Hypothalamus (tissue), 51 donors: ENCODE measurements around the gene SLC5A8.
"Not testable (repeated sequence)": the region's sequence is repeated elsewhere in the genome, so short reads cannot be mapped to it uniquely, and the experiment has no call there.

Experiments
- DNase-seq, 51 donors: peaks; one replicate each; lab custom pipeline; 2025; lab: John Stamatoyannopoulos, UW

Gene SLC5A8

DNA sequence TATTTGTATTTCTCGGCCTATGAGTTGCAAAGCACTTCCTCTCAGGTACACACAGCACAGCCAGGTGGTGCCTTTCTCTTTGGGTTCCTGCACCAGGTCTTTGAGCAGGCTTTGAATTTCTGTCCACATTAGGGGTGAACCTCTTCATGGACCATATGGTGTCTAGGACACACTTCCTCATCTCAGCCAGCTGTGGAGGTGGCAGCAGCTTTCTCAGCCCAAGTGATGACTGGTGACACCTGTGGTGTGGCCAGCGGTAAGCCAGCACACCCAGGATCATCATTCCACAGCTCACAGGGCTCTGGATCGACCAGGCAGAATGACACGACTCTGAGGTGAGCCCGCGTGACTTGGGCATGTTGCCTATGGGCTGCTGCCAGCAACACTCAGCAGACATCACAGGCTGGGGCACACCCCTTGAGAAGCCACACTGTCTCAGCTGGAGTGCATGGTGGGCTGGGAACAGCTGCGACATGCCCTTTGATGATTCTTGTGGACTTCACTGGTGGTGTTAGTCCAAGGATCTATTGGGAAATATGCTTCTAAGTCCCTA, 36.8 kb downstream of the SLC5A8 start:
- DNase-seq = no peak

DNA sequence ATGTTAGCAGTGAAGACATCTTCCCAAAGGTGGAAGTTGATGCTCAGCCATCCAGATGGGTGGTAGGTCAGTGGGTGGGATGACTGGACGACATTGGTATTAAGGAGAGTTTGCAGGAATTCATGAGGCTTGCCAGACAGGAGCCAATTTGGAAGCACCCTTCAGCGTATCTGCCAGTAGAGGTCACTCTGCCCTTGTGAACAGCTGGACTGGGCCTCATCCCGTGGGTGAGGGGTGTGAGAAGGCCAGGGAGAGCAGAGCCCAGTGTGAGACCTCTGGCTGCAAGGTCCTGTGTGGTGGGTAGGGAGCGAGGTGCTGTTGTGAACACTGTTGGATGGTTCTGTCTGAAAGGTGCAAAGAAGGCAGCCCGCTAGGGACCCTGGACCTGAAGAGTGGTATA, 37.7 kb downstream of the SLC5A8 start:
- peak in 1 of 51 donors; percentile 3 for DNase-seq

DNA sequence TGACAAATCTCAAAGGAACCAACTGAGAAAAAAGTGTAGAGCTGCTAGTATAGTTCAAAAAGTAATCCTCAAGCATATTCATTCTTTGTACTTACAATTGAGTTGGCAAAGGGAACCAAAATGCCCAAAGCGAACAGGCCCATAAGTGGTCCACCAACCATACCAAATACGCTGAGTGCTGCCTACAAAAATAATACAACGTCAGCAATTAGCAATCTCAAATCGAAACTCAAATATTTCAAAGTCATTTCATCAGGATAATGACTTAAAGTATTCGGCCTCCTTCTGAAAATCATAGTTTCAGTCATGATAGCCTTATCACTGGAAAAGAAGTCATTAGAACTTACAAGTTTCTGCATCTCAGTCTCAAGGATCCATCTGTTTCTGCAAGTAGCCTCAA, 42.0 kb downstream of the SLC5A8 start:
- no peak for DNase-seq

DNA sequence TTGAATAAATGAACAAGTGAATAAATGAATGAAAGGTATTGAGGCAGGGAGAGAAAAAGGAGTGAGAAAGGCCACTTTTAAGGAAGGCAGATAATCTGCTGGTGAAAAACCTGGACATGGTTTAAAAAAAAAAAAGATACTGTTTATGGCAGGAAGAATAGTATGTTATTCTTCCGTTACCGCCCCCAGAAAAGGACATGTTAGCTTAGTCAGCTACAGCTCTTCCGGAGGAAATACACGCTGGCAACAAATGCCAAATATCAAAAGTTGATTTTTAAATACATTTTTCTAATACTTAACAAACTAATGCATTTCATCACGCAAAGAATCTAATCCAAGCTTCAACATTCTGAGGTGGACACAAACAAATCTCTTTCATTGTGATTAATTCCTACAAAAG, 43.2 kb downstream of the SLC5A8 start:
- DNase-seq = no peak

DNA sequence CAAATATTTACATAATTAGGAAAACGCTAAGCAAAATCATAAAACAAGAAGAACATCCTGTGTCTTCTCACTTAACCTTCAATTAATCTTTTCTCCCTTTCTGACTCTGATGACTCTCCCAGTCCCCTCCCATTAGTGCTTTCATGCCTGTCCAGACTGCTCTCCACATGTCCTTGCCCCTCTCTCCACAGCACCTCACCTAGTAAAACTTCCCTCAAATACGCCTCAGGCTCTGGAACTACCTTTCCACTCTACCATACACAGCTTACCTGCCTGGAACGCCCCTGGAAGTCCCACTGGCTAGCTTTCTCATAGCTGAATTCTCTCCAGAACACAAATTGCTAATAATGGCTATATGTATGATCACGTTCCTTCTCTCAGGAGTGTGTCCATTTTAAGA, 44.7 kb downstream of the SLC5A8 start:
- DNase-seq = no peak

DNA sequence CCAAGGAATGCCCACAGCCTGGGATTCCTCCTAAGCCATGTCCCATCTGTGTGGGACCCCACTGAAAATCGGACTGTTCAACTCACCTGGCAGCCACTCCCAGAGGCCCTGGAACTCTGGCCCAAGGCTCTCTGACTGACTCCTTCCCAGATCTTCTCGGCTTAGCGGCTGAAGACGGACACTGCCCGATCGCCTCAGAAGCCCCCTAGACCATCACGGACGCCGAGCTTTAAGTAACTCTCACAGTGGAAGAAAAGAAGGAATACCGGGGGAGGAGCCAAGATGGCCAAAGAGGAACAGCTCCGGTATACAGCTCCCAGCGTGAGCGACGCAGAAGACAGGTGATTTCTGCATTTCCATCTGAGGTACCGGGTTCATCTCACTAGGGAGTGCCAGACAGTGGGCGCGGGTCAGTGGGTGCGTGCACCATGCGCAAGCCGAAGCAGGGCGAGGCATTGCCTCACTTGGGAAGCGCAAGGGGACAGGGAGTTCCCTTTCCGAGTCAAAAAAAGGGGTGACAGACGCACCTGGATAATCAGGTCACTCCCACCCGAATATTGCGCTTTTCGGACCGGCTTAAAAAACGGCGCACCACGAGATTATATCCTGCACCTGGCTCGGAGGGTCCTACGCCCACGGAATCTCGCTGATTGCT, 64.1 kb downstream of the SLC5A8 start:
- DNase-seq = not testable (repeated sequence)

DNA sequence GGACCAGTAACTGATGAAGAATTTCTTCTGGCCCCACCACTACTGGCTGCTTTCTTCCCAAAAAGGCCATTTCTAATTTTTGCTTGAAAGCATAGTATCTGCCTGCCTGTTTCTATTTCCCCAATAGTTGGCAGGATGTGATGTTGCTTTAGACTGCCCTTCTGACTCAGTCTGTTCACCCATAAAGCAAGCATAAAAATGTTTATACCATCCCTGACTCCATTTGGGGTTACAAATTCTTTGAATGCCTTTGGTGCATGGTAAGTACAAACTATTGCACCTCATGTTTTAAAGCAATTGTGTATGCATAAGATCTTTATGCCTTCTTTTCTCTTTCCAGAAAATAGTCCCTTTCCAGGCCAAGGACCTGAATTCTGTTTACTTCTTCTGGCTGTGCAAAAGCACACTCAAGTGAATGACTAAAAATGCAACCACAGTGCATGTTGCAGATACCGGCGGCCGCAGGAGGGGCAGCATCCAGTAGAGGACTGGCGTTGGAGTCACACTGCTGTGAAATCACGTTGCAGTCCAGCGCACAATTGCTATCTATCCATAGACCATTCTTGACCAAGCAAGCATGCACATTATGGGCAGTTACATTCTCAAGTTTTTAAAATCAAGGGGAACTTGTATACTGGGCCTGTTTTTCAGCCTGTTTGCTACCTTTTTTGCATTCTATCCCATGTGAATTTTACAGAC, 82.4 kb downstream of the SLC5A8 start:
- DNase-seq = no peak

DNA sequence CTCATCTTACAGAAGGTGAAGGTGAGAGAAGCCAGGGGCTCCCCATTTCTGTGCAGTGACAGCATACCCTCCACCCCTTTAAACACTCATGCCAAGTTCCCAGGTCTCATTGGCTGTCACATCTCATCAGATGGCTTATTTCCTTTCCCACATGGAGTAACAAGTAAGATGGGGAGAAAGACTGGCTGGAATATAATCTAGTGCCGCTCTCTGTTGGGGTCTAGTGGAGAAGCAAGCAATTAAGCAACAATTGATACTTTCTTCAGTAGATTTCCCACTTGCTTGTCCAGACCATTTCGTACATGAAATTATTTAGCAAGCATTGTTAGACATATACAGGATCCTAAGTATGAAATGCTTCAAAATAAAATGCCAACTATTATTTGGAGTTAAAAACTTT, 92.2 kb downstream of the SLC5A8 start:
- DNase-seq = no peak

DNA sequence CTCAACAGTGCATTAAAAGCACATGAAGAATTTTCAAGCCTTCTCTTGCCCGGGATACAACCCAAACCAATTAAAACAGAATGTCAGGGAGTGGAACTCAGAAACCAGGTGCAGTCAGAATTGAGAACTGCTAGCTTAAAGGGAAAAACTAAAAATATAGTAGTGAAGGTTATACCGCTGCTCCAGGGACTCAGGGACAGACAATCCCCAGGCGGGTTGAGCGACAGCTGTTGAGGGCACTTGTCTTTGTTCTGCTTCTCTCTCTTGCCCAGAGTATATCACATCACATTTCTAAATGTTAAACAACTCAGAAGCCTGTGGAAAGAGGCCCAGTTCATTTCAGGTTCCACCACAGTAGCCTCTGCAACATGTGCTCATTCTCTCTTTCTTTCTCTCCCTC, 93.1 kb downstream of the SLC5A8 start:
- DNase-seq = peak in 2 of 51 donors; percentile 1 to 3

DNA sequence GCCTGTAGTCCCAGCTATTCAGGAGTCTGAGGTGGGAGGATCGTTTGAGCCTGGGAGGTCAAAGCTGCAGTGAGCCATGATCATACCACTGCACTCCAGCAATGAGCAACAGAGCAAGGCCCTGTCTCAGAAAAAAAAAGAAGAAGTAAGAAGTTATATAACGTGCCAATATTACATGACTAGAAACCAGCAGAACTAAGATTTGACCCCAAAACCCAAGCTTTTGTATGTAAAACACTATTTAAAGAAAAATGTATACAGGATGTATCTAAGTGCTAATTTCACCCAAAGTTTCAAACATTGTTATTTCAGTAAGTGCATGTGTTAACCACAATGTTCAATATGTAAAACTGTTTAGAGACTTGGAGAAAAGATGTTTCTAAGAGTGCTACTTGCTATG, 94.7 kb downstream of the SLC5A8 start:
- DNase-seq = no peak

DNA sequence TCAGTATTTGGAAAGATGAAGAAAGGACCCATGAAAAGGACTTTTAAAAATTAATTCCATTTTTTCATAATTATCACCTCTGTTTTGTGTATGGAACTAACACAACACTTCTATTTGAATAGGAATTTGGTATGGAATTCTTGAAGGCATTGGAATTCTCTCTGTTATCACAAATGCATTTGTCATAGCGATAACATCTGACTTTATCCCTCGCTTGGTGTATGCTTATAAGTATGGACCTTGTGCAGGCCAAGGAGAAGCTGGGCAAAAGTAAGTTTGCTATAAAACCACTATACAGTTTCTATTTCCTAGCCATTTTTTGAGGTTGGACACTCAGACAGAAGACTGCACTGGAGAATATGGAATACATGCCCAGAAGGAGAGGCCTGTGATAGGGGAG, 98.6 kb downstream of the SLC5A8 start:
- DNase-seq = no peak

DNA sequence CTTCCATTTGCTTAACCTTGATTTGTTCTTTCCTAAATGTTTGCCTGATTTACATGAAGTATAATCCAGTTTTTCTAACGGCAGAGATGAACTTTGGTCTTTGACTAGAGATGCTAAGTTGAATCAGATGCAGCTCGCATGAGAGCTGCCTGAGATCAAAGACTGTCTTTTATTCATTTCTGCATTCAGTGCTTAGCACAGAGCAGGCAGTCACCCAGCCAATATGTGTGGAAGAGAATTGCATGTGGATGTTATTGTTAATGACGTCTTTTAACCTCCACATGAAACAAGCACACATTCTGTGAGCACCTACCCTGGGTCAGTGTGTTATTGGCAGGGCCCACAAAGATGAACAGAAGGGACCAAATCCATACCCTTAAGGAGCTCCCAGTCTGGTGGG, 99.2 kb downstream of the SLC5A8 start:
- peak in 8 of 51 donors; percentile 1 to 18 (median 8) for DNase-seq

DNA sequence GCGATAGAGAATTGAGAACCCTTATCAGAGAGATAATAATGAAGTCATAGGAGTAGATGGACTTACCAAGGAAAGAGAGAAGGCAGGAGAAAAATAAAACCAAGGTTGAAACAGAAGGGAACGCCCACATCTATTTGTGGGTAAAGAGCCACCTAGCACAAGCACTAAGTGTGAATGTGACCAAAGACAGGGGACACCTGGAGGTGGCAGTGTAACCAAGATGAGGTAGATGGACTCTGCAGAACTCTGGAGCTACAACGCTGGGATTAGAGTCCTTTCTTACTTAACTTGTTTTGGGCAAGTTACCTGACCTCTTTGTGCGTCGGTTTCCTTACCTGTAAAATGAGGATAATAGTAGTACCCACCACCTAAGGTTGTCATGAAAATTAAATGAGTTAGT, 101.9 kb downstream of the SLC5A8 start:
- no peak for DNase-seq

DNA sequence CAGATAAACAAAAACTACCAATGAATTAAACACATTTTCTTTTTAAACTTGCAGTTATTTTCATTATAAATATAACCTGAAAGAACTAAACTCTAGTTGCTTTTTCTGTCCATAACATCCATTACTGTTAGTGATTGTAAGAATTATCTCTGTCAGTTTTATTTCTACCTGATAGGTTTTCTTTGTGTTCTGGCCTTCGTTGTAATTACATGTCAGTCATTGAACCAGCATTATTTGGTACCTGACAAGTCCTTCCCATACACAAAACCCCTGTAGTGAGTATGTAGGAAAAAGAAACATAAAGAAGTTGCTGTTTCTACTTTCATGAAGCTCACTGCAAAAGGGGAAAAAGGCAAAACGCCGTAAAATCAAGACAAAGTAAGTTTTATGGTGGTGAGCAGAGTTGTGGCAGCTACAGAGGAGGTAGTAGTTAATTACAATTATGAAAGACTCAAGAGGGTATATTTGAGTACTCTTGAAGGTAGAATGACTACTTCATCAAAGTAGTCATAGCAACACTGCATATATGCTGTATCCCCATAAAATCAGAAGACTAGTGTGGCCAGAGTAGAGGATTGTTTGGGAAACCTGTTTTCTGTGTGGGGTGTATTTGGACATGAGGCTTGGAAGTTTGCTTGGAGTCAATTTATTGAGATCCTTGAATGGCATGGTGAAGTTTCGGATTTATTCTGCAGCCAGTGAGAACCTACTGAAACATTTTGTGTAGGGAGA, 102.8 kb downstream of the SLC5A8 start:
- DNase-seq = no peak
